Stimulated activated naive CD4-positive, alpha-beta T cell treated with Interleukin-2 at 50 U/mL for 16 hours (primary cell): Measurements from ENCODE around the gene EXPH5.

ENCODE experiments used
- DNase-seq: peaks from one replicate; lab custom pipeline; 2025; lab: John Stamatoyannopoulos, UW

Gene EXPH5

GRCh38 chr11:108518581-108518980, 75.0 kb downstream of the EXPH5 start:
- no peak for DNase-seq

- no peak for DNase-seq
These were observed 77.4 kb downstream of the EXPH5 start for GRCh38 chr11:108516125-108516524.

GRCh38 chr11:108512708-108513107, 80.9 kb downstream of the EXPH5 start:
- no peak for DNase-seq

GRCh38 chr11:108511851-108512474, 81.6 kb downstream of the EXPH5 start:
- DNase-seq, result no peak

- DNase-seq, result no peak
These were observed 84.6 kb downstream of the EXPH5 start for GRCh38 chr11:108508653-108509593.

GRCh38 chr11:108501396-108501795, 92.2 kb downstream of the EXPH5 start:
- no peak for DNase-seq

GRCh38 chr11:108500721-108501120, 92.8 kb downstream of the EXPH5 start:
- DNase-seq, result no peak

- DNase-seq, result no peak
These were observed 93.4 kb downstream of the EXPH5 start for GRCh38 chr11:108500169-108500568.

- DNase-seq, result no peak
These were observed 94.7 kb downstream of the EXPH5 start for GRCh38 chr11:108498816-108499408.

- DNase-seq, result peak; percentile 32
These were observed 95.3 kb downstream of the EXPH5 start, which contains the start of gene POGLUT3 for GRCh38 chr11:108498046-108498815. Gene POGLUT3 (minus strand): TSS chr11:108498384. CDS start chr11:108498366, 18 bp downstream.

GRCh38 chr11:108497317-108498045, 96.1 kb downstream of the EXPH5 start:
- DNase-seq, result peak; percentile 68

- DNase-seq, result no peak
These were observed 96.8 kb downstream of the EXPH5 start for GRCh38 chr11:108496643-108497256.

- DNase-seq, result no peak
These were observed 98.2 kb downstream of the EXPH5 start for GRCh38 chr11:108495326-108495725.

GRCh38 chr11:108494182-108494581, 99.4 kb downstream of the EXPH5 start:
- DNase-seq, result no peak

- DNase-seq, result no peak
These were observed 101.6 kb downstream of the EXPH5 start for GRCh38 chr11:108491936-108492335.

- DNase-seq, result no peak
These were observed 106.7 kb downstream of the EXPH5 start for GRCh38 chr11:108486828-108487227.

- no peak for DNase-seq
These were observed 107.2 kb downstream of the EXPH5 start for GRCh38 chr11:108486331-108486730.

- no peak for DNase-seq
These were observed 110.4 kb downstream of the EXPH5 start for GRCh38 chr11:108483163-108483562.

- no peak for DNase-seq
These were observed 118.7 kb downstream of the EXPH5 start for GRCh38 chr11:108474664-108475463.

- DNase-seq, result no peak
These were observed 120.9 kb downstream of the EXPH5 start for GRCh38 chr11:108472681-108473080.
